Measurements from ENCODE around the gene MCRS1. TPM values are rescaled to one million over a fixed set of nuclear protein-coding genes. Genes with fewer than 3 reads are reported as not detected.
"Not testable (repeated sequence)": the region's sequence is repeated elsewhere in the genome, so short reads cannot be mapped to it uniquely, and the experiment has no call there.

The MCRS1 gene, protein sequence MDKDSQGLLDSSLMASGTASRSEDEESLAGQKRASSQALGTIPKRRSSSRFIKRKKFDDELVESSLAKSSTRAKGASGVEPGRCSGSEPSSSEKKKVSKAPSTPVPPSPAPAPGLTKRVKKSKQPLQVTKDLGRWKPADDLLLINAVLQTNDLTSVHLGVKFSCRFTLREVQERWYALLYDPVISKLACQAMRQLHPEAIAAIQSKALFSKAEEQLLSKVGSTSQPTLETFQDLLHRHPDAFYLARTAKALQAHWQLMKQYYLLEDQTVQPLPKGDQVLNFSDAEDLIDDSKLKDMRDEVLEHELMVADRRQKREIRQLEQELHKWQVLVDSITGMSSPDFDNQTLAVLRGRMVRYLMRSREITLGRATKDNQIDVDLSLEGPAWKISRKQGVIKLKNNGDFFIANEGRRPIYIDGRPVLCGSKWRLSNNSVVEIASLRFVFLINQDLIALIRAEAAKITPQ
- total RNA-seq: 39.3 TPM

DNA sequence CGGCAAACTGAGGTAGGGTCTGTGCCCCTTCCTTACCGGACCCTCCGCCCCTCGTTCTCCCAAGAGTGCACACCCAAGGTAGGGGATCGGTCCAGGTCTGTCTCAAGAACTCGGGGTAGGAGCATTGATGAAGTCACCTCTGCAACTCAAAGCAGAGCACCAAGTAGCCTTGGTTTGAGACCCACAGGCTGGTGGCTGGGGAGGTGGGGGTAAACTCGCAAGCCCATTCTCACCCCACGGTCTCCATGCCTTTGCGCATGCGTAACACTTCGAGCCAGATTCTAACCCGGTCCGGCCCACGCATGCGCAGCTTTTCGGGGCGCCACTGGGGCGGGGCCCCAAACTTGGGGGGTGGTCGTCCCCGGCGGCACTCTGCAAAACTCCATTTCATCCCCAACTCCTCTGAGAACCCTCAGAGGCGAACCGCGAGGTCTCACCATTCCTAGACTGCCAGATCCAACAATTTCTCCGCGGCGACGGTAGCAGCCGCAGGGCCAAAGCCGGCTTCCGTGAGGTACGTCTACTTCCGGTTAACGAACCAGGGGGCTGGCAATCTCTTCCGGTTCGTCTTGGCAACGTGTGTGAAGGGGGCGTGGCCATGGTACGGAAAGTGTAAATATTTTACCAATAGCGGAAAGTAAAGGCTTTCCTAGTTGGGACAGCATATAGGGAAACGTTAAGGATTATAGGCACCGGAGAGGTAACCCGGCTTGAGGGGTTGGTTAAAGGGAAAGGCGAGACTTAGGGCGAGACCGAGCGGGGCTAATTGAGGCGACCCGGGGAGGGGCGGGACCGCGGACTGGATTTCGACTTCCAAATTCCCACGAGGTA lies at the start of gene MCRS1:
Gene MCRS1, minus strand, starts transcription at position 532 of the 831 bp plus-strand sequence. CDS start 1,411 bp downstream, outside the sequence.
- intact Hi-C loops (cut with DNase I): no loop called here

DNA sequence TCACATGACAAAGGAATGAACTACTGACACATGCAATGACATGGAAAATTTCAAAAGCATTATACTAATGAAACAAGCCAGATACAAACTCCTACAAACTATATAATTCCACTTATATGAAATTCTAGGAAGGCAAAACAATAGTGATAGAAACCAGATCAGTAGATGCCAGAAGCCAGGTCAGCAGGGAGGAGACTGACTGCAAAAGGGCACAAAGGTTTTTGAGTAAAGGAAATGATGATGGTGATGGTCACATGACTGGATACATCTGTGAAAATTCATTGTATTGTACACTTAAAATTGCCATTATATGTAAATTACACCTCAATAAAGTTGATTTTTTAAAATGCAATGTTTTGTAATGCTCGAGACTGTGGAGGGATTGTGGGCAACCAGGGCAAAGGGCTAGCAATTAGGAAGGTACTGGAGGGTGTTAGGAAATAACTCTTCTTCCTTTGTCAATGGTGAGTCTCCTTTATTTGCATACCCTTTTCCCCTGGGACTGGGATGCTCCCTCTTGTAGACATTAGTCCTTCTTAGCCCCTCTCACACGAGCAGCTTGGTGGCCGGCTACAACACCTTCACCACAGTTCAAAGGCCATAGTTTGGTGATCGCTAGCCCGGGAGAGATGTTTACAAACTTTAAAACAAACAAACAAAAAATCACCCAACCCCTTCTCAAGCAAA lies 48.7 kb upstream of the MCRS1 start:
- intact Hi-C loops (cut with DNase I): no loop called here

More for the DNA sequence above, at the start of gene MCRS1:
- peak; percentile 92 for DNase-seq (ENCODE audit: low spot score)
- peak; percentile 97 for ATAC-seq

DNA sequence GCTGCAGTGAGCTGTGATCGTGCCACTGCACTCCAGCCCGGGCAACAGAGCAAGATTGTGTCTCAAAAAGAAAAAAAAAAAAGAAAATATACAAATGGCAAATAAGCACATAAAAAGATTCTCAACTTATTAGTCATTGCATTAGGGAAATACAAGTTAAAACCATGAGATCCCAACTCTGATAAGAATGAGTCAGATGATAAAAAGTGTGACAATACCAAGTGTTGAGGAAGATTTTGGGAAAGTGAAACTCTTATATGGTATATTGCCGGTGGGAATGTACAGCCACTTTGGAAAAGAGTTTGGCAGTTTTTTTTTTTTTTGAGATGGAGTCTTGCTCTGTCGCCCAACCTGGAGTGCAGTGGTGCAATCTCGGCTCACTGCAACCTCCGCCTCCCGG lies 47.8 kb upstream of the MCRS1 start:
- no peak for ATAC-seq
- DNase-seq (ENCODE audit: low spot score): no peak
- intact Hi-C loops (cut with DNase I): no loop called here

More for the DNA sequence above, 48.7 kb upstream of the MCRS1 start:
- DNase-seq (ENCODE audit: low spot score) (no peak), ATAC-seq (no peak)

DNA sequence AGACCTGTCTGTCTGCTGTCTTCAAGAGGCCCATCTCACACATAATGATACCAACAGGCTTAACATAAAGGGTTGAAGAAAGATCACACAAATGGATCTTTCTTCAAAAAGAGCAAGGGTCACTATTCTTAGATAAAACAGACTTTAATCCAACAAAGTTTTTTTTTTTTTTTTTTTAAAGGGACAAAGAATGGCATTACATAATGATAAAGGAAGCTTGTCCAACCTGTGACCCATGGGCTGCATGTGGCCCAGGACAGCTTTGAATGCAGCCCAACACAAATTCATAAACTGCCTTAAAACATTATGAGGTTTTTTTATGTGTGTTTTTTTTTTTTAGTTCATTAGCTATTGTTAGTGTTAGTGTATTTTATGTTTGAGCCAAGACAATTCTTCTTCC lies 44.3 kb upstream of the MCRS1 start:
- intact Hi-C loops (cut with DNase I): no loop called here
- ATAC-seq: no peak
- DNase-seq (ENCODE audit: low spot score): no peak

DNA sequence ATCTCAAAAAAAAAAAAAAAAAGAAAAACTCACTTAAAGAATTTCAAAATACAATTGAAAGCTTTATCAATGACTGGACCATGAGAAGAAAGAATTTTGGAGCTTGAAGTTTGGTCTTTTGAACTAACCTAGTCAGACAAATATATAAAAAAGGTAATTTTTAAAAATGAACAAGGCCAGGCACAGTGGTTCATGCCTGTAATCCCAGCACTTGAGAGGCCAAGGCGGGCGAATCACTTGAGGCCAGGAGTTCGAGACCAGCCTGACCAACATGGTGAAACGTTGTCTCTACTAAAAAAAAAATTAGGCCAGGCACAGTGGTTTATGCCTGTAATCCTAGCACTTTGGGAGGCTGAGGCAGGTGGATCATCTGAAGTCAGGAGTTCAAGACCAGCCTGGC lies 42.8 kb upstream of the MCRS1 start:
- ATAC-seq; DNase-seq (ENCODE audit: low spot score); intact Hi-C loops (cut with DNase I): not testable (repeated sequence)

DNA sequence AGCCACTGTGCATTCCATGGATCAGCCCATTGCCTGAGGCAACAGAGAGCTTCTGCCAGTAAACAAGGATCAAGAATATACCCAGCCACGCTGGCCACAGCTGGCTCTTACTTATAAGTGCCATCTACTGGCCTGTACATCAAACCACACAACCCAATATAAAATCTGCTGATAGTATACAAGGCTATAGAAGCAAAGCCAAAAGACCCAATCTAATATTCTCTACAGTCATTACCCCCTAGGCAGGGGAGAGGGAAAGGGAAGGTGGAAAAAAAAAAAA lies 41.9 kb upstream of the MCRS1 start:
- DNase-seq (ENCODE audit: low spot score) (no peak), ATAC-seq (no peak)
- intact Hi-C loops (cut with DNase I): no loop called here

DNA sequence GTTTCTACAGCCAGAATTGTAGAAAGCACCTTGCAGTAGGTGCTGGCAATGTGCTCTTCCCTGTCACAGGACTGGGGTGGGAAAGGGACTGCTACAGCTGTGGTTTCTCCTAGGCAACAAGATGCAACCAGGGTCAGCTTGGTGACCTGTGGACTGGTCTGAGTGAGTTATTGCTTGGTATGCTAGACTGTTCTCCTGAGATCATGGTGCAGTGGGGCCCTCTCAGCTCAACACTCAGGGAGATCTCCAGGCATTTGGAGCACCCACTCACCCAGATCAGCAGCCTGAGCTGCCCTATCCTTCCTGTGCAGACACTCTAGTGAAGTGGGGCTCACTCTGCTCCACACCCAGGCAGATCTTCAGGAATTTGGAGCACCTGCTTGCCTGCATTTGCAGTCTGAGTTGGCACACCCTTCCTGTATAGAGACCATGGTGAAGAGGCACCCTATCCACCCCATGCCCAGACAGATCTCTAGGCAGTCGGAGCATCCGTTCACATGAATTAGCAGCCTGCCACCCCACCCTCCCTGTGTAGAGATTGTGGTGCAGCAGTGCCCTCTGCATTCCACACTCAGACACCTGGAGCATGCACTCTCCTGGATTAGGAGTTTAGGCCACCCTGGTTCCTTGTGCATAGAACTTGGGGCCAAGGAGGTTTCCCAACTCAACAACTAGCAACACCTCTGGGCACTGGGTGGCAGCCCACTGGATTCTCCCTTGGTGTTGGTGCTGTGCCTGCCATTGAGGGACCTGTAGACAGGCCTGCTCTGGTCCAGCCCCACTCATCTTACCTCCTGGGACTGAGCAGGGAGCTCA lies 41.3 kb upstream of the MCRS1 start:
- intact Hi-C loops (cut with DNase I): no loop called here
- no peak for DNase-seq (ENCODE audit: low spot score)
- ATAC-seq: no peak

DNA sequence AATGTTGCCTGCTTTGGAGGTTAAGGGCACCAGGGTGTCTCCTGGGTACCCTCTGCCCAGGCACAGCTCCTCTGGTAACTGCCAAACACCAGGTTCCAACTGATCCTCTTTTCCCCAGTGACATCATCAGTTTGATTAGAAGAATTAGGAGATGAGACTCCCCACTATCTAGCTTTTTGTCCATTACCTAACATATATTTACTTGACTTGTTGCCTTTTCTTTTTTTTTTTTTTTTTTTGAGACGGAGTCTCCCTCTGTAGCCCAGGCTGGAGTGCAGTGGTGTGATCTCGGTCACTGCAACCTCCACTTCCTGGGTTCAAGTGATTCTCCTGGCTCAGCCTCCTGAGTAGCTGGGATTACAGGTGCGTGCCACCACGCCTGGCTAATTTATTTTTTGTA lies 37.6 kb upstream of the MCRS1 start, which contains the start of gene FAM186B:
Gene FAM186B, minus strand, starts transcription at position 101 of the 400 bp plus-strand sequence. CDS start 162 bp downstream, outside the sequence.
- ATAC-seq; DNase-seq (ENCODE audit: low spot score); intact Hi-C loops (cut with DNase I): not testable (repeated sequence)

DNA sequence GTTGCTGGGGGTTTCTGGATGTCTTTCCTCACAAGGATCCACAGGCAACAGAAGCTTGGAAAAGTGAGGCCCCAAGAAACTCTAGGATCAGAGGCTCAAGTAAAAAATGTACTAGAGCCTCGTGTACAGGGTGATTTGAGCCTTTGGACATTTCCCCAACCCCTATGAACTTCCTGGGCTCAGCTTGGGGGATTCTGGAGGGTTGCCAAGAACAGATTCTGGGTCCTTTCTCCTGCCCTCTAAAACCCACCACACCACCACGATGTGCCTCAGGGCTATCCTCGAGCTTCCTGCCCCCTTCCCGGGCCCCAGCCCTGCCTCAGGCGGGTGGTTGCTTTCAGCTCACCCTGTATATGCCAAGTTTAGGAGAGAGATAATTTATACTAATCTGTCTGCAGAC lies 36.9 kb upstream of the MCRS1 start:
- no peak for DNase-seq (ENCODE audit: low spot score)
- intact Hi-C loops (cut with DNase I): no loop called here
- ATAC-seq: no peak

DNA sequence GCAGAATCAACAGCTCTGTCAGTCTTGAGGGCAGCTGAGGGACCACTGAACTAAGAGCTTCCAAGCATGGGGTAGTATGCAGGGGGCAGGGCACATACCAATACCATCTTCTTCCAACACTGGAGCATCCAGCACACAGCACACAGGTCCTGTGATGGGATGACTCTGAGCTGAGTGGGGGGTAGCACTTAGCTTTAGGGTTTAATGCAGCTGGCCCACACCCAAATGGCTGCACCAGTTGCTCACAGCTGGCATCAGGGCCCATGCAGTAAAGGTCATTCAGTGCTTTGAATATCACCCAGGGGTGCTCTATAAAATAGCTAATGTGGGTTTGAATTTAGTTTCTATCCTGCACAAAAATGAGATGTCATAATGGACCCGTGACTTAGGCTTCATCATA lies 35.8 kb upstream of the MCRS1 start:
- ATAC-seq: no peak
- intact Hi-C loops (cut with DNase I): no loop called here
- DNase-seq (ENCODE audit: low spot score): no peak

DNA sequence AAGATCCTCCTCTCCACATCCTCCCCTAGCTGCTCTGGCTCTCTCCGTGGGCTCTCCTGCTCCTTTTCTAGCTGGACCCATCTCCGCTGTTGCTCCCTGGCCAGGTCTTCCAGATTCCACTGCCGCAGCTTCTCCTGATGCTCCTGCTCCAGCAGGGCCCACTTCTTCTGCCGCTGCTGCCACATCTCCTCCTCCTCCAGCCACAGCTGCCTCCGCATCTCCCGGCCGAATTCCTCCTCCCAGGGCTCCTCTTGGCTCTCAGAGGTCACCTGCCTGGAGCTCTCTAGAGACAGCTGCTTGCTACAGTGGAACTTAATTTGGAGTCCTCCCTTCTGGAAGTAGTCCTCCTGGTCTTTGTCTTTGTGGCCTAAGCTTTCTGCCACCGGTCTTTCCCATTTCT lies 32.0 kb upstream of the MCRS1 start:
- no peak for ATAC-seq
- intact Hi-C loops (cut with DNase I): no loop called here
- no peak for DNase-seq (ENCODE audit: low spot score)

DNA sequence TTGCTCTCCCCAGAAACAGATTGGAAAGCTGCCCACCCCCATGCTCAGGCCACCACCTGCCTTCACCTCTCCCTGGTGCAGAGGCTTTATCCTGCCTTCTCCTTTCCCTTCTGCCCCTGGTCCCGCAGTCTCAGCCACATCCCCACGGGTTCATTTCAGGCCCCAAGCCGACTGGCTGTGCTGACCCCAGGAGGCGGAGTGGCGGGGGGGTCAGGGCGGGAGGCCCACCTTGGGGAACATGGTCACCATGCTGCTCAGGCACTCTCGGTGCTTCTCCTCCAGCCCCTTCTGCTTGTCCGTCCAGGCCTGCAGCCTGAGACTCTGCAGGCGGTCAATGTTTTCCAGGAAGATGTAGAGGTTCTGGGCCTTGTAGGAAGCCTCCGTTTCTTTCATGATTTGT lies 30.6 kb upstream of the MCRS1 start:
- DNase-seq (ENCODE audit: low spot score): no peak
- no peak for ATAC-seq

DNA sequence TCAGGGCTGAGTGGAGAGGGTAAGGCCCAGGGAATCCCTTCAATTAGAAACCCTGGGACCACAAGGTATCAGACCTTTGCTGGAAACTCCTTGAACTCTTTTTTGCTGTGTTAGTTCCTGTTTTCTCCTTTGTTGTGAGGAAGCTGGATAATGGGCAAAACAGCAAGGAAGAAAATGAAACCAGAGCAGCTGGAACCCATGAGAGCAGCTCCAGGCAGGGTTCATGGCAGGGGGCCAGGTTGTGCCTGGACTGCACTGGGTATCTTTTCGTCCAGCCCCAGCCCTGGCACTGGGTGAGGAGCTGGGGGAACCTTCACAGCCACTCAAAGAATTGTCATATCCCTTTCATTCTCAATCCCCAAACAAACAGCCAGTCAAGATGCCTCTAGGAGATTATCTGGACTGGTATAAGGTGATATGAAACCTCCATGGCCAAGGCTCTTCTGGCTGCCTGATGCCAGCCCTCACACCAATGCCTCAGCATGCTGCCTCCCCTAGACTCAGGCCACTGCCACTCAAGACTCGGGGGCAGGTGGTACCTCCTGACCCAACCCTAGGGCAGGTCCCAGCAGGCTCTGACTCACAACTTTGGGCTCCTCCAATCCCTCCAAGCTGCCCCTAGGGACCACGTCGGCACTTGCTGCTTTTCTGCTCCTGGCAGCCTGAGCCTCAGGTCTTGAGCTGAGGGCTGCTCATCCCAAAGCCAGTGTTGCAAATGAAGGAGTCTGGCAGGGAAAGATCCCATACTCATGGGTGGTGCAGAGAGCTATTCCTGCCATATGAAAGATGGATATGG lies 21.0 kb upstream of the MCRS1 start:
- ATAC-seq (no peak), DNase-seq (ENCODE audit: low spot score) (no peak)
- intact Hi-C loops (cut with DNase I): no loop called here

More for the DNA sequence above, 30.6 kb upstream of the MCRS1 start:
- intact Hi-C loops (cut with DNase I): no loop called here

DNA sequence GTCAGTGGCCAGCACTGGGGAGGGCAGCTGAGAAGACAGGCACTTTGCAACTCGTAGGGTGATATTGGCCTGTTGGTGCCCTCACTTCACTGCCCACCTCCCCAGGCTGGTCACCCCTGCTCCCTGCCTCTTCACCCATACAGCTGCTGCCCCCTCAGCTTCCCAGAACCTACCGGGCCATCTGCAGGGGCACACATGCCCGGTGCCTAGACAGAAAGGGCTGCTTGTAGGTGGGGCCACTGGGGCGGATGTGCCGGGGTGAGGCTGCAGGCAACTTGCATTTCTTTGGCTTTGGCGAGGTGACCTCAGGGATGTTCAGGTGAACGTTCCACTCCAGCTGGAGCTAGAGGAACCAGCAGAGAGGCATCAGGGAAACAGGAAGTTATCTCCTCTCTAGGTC lies 20.3 kb upstream of the MCRS1 start:
- intact Hi-C loops (cut with DNase I): no loop called here
- ATAC-seq: no peak

DNA sequence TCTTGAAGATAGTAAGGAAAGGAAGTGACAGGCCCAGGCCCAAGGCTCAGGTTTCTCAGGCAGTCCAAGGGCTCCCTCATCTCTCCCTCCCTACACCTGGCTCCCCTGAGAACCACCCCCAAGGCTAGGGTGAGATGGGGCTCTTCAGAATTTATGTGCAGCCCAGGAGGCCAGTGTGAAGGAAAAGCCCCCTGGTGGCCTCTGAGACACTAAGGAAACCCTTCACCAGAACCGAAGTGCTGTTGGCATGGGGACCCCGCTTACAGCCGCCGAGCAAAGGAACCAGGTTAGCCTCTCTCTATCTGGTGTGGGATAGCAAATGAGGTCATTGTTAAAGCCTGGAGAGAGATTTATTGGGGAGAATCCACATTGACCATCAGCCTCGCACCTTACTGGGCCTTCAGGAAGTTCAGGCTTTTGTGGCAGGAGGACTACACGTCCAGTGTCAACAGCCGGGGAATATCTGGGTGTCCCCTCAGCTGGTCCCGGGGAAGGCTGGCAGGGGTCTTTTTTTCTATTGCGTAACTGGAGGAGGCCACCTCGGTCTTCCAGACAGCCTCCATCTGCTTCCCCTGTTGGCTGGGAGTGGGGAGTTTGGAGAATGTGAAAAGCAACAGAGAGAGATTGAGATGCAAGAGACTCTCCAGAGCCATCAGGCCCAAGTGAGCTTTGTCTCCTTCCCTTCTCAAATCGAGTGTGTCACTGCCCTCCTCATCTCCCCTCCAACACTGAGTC lies 19.4 kb upstream of the MCRS1 start:
- DNase-seq (ENCODE audit: low spot score) (no peak), ATAC-seq (no peak)
- intact Hi-C loops (cut with DNase I): no loop called here

More for the DNA sequence above, 20.3 kb upstream of the MCRS1 start:
- DNase-seq (ENCODE audit: low spot score): no peak

DNA sequence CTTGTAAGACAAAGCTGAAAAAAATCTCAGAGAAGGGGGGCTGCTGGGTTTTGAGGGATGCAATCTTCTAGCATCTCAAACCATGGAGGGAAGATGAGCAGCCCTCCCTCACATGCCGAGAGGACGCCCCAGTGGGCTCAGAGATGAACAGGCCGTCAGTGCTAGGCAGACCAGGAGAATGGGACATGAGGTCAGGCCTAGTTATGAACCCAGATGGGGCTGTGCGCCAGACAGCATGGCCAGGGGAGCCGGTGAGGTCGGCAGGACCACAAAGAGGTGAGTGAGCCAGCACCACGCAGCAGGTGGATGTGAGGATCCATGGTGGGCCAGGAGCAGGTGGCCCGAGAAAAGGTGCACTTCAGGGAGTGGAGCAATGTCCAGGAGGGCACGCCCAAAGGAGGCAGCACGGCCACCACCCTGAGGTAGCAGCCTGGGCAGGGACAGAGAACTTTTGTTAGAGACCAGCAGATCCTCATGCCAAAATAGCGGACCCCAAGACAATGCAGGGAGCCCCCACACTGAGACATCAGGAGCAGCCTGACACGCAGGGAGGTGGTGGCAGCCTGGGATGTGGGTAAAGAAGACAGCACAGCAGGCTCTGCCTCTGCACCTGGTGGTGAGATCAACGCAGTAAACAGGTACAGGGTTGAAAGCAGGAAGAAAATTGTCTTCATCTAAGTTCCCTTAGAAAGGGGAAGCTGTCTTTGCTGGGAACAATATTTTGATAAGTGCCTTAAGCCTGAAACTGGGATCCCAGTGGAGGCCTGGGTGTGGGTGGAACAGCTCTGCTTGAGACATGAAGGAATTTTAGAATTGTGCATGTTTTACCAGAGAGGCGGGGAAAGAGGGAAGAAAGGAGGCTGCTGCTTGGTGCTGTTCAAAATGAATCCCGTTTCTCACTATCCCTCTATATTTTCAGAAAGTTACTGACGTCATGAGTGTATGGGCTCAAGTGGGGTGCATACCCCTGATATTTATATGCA lies 17.8 kb upstream of the MCRS1 start:
- DNase-seq (ENCODE audit: low spot score) (no peak), ATAC-seq (peak; percentile 37)
- intact Hi-C loops (cut with DNase I): no loop called here

Measured in sciatic nerve (tissue), 2 donors.